TTC549 (cell line): ENCODE measurements around the gene SLC9A9.

Experiments
- FAIRE-seq: peaks from 2 replicates; lab custom pipeline; 2012; peaks lifted over from hg19 to GRCh38; lab: Jason Lieb, UNC

SLC9A9 gene

DNA sequence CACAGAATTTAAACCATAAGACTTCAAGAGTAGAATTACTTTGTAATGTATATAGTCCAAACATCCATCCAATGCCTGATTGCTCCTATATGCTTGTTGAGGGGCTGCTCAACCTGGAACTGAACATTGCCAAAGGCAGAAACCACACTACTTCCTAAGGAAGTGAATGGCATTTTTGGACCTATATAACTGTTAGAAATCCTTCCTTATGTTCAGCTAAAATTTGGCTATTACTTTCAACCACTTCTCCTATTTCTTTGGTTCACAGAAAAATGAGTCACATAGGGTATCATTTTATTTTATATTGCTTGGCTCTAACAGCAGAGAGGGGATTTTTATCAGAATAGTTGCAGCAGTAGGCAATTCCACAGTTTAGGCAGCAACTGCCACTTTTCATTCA is 342.1 kb downstream of the SLC9A9 start:
- FAIRE-seq: no peak

GRCh38 chr3:143503325-143503885 is 344.9 kb downstream of the SLC9A9 start:
- no peak for FAIRE-seq

DNA sequence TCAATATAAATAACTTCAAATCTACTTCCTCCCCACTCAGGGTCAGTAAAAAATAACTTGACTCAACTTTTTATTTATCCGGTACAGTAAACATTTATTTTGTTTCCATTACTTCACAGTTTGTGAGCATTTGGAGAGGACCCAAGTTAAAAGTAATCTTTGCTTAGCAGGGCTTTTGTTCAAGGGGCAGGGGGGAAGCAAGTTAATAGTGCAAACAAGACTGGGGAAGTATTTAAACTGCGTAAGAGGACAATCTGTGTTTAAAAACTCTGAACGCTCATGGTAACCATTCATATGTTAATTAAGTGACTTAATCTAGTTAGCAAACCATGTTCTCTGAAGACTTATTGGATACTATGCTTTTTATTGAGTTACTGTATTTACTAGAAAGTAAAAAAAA is 346.2 kb downstream of the SLC9A9 start:
- no peak for FAIRE-seq

DNA sequence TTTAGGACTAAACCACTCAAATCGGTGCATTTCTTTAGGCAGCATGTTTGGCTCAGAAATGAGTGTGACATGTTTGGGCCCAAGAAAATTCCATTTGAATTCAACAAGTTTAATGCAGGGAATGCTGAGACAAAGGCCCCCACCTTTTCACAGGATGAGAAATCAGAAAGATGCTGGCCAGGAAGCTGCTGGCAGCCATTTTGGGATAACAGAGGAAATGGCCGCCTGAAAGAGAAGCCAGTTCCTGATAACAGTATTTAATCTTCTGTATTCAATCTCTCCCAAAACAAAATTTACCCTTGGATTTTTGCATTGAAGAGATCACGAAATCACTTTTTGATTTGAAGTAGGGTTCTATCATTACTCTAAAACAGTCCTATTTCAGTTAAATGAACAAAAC is 350.9 kb downstream of the SLC9A9 start:
- no peak for FAIRE-seq

DNA sequence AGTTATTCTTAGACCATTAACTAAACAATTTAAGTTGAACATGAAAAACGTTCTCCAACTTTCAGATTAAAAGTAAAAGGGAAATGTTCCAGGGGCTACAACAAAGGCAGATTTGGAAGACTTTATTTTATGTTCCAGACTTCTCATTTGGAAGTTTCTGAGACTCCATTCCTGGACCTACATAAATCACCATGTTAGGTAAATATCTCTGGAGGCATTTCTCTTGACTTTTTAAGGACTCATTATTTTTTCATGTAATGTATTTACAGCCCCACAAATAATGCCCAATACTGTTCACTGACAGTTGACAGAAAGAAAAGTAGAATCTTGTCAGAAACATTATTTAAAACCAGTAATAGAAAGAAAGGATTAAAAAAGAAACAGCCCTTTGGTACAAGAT is 352.1 kb downstream of the SLC9A9 start:
- FAIRE-seq: no peak

DNA sequence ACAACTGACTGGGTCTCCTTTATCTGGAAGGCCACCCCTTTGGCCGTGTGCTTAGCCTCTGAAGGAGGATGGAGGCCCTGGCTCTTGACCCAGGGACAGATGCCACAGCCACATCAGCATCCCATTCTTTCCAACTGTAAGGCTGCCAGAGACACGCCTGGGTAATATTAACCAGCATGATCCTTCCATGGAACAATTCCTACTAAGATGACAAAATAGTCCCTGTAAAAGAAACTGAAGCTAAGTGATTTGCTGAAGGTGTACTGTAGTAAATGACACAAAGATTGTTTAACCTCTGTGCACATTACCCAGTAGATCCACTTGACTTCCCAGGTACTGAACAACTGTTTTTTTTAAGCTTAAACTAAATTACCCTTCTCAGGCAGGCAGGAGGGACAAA is 352.7 kb downstream of the SLC9A9 start:
- no peak for FAIRE-seq

GRCh38 chr3:143486611-143487010 is 361.7 kb downstream of the SLC9A9 start:
- no peak for FAIRE-seq

- FAIRE-seq: no peak
Observed at GRCh38 chr3:143484846-143485512, 363.3 kb downstream of the SLC9A9 start.

- FAIRE-seq: no peak
Observed at GRCh38 chr3:143483214-143483613, 365.1 kb downstream of the SLC9A9 start.

- no peak for FAIRE-seq
Observed at GRCh38 chr3:143482106-143483088, 365.9 kb downstream of the SLC9A9 start.

- no peak for FAIRE-seq
Observed at GRCh38 chr3:143480344-143480743, 367.9 kb downstream of the SLC9A9 start.

GRCh38 chr3:143479727-143480126 is 368.5 kb downstream of the SLC9A9 start:
- no peak for FAIRE-seq

DNA sequence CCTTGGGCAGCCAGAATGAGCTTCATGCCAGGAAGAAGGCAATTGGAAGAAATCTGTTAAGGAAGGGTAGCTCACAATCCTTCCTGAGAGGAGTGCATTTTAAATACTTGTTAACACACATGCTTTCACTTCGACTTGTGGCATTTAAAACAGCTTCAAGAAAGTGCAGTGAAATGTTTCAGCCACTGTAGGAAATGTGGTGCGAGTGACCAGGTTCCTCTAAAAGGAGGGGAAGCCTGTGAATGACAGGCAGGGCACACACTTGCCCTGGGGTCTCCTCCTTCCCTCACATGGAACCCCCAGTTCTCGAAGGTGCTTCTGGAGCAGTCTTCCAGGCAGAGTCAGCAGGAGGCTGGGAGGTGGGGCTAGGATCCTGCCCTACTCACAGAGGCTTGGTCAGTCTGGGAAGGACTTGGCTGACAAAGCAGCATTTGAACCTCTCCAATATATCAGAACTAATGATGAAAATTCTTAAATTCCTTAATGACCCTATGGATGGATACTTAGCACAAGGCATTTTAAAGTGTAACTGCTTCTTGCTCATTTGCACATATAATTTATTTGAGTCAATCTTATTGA is 370.1 kb downstream of the SLC9A9 start:
- FAIRE-seq: no peak

DNA sequence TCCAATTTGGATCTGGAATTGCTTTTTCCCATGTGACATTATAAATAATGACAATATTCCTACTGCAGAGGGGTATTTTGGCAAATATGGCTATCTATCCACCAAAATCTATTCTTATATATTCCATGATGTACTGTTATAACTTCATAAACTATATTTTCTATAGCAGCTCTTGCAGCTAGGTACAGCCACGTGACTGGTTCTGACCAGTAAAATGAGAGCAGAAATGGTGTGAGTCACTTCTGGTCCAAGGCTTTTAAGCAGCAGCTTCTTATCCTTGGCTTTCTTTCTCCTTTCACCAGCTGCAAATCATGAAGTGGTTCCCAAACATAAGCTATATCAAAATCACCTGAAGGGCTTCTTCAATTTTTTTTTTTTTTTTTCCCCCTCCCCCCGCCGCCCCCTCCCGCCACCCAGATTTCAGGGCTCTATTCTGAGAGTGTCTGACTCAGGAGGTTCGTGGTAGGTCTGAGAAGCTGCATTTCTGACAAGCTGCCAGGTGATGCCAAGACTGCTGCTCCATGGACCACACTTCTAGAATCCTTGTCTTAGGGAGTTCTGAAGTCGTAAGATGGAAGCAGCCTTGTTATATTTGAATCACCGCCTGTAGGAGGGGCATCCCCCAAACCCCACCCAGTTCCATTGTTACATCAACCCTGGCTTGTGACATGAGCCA is 371.2 kb downstream of the SLC9A9 start:
- FAIRE-seq: no peak

GRCh38 chr3:143475981-143476380 is 372.3 kb downstream of the SLC9A9 start:
- FAIRE-seq: no peak

DNA sequence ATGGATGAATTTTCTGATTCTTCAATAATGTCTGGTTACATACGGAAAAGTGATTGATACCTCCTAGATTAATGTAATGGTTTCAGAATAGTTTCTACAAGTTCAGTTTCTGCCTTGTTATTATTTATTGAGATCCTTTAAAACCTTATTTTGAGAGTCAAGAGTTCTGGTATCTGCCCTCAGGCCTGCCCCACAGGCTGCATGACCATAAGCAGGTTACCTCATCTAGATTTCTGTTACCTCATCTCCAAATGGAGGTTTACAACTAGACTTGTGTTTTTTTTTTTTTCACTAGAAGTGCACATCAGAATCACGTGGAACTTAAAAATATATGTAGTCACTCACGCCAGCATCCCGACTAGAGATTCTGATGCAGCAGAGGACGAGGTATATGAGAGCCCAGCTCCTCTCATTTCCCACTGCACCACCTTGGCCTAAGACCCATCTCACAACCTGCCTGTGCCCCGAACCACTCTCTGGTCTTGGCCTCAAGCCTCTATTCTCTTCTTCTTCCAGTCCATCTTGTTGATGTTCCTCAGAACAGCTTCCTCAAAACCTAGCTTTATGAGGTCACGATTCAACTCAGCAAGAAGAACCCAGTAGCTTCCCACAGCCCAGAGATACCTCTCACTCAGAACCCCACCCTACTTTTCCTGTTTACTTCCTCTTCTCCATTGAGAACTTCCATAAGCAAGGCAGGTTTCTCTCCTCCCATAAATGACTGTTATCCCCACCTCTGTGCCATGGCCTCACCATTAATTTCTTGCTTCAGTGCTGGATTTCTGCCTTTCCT is 375.3 kb downstream of the SLC9A9 start:
- no peak for FAIRE-seq

DNA sequence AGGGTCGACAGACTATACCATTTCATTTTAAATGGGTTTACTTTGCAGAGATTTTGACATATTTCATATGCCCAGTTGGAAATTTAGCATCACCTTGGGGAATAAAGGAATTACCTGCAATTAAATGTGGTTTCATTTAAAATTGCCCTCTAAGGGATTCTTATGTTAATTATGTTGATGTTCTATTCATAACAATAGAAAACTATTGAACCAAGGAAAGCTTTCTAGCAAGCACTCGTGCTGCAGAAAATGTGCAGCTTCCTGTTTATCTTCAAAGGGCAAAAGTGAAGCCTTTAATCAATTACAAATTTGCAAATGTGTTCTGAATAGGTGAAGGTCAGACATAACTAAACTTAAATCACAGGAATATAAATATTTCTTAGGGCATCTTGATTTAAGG is 376.6 kb downstream of the SLC9A9 start:
- no peak for FAIRE-seq

- FAIRE-seq: no peak
Observed at GRCh38 chr3:143469159-143469558, 379.1 kb downstream of the SLC9A9 start.

DNA sequence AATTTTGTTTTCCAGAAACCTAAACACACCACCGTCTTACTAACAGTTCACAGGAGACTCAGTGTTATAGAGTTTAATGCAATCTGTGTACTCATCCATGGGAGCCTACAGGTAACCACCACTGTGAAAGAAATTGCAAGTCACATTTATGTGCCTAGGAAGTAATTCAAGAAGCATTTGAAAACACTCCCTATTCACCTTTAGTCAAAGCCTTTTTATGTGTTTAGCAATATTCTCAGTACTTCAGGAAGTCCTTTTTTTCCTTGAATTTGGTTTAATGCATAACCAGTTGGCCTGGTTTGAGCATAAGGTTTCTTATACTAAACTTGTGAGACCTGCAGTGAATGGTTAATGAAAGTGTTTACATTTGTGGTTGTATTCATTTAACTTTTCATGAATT is 382.6 kb downstream of the SLC9A9 start:
- no peak for FAIRE-seq

- no peak for FAIRE-seq
Observed at GRCh38 chr3:143464850-143465249, 383.4 kb downstream of the SLC9A9 start.

DNA sequence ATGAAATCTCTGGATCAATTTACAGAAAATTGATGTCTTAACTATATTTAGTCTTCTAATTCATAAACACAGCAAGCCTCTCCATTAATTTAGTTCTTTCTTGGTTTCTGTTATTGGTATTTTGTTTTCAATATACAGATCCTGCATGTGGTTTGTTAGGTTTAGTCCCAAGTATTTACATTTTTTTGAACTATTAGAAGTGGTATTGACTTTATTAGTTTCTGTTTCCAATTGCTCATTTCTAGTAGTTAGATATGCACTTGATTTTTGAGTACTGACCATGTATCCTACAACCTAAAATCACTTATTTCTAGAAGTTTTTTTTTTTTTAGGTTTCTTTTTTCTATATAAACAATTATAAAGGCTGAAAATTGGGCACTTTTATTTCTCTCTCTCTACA is 392.8 kb downstream of the SLC9A9 start:
- FAIRE-seq: no peak
